ENCODE data around the gene THG1L.

DNA sequence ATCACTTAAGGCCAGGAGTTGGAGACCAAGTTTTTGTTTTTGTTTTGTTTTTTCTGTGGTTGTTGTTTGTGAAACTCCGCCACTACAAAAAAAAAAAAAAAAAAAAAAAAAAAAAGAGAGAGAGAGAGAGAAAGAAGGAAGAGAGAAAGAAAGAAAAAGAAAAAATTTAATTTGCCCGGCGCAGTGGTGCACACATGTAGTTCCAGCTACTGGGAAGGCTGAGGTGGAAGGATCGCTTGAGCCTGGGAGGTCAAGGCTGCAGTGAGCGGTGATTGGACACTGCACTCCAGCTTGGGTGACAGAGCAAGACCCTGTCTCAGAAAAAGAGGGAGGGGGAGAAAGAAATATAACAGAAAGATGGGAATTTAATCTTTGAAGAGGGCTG lies 902 bp downstream of the THG1L start:
- TF ChIP-seq, protein P1, sequence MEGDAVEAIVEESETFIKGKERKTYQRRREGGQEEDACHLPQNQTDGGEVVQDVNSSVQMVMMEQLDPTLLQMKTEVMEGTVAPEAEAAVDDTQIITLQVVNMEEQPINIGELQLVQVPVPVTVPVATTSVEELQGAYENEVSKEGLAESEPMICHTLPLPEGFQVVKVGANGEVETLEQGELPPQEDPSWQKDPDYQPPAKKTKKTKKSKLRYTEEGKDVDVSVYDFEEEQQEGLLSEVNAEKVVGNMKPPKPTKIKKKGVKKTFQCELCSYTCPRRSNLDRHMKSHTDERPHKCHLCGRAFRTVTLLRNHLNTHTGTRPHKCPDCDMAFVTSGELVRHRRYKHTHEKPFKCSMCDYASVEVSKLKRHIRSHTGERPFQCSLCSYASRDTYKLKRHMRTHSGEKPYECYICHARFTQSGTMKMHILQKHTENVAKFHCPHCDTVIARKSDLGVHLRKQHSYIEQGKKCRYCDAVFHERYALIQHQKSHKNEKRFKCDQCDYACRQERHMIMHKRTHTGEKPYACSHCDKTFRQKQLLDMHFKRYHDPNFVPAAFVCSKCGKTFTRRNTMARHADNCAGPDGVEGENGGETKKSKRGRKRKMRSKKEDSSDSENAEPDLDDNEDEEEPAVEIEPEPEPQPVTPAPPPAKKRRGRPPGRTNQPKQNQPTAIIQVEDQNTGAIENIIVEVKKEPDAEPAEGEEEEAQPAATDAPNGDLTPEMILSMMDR (IDR thresholded peaks at IDR 0.05), result no peak
- TF ChIP-seq EZH2 (IDR thresholded peaks at IDR 0.05; ENCODE audit: borderline replicate concordance, insufficient read depth, low read depth, low read length, poor library complexity, severe bottlenecking), result no peak

Data from B cell (primary cell).